NOMO-1 (cell line): ENCODE measurements around the gene SLC6A14.

Experiments
- DNase-seq, 2 experiments: peaks; one replicate each; lab custom pipeline; 2025; ENCODE audit not compliant: unreplicated experiment in 2 of 2; lab: John Stamatoyannopoulos, UW

SLC6A14 gene, protein sequence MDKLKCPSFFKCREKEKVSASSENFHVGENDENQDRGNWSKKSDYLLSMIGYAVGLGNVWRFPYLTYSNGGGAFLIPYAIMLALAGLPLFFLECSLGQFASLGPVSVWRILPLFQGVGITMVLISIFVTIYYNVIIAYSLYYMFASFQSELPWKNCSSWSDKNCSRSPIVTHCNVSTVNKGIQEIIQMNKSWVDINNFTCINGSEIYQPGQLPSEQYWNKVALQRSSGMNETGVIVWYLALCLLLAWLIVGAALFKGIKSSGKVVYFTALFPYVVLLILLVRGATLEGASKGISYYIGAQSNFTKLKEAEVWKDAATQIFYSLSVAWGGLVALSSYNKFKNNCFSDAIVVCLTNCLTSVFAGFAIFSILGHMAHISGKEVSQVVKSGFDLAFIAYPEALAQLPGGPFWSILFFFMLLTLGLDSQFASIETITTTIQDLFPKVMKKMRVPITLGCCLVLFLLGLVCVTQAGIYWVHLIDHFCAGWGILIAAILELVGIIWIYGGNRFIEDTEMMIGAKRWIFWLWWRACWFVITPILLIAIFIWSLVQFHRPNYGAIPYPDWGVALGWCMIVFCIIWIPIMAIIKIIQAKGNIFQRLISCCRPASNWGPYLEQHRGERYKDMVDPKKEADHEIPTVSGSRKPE

DNA sequence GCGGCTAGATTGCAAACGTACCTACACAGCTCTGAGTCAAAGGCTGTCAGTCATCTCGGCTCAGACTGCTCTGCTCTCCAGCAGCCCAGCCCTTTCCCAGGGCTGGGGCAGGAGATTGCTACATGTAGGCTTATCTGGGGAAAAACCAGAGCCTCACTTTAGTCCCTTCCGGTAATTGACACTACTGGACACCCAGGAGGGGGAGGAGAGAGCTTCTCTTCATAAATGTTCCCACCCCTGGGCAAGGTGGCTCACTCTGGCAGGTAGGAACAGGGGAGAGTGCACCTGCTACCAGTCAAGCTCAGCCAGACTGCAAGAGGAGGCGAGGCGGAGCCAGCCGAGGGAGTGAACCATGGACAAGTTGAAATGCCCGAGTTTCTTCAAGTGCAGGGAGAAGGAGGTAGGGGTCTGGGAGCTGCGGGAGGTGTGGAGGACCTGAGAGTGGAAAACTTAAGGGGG lies at the start of gene SLC6A14:
Gene SLC6A14, plus strand, starts transcription at position 249 of the 459 bp plus-strand sequence. Its CDS starts 104 bp downstream, at position 353.
- DNase-seq = no peak

DNA sequence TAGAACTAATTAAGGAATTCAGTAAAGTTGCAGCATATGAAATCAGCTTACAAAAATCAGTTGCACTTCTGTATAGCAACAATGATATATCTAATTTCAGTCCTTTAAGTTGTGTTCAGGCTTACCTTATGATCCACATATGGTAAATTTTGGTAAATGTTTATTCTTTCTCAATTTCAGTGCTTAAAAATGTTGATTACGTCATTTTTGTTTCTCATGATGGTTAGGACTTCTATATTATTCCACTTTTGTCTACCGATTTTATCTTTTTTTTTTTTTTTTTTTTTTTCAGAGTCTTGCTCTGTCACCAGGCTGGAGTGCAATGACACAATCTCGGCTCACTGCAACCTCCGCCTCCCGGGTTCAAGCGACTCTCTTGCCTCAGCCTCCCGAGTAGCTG lies 40.7 kb upstream of the SLC6A14 start:
- no peak for DNase-seq

DNA sequence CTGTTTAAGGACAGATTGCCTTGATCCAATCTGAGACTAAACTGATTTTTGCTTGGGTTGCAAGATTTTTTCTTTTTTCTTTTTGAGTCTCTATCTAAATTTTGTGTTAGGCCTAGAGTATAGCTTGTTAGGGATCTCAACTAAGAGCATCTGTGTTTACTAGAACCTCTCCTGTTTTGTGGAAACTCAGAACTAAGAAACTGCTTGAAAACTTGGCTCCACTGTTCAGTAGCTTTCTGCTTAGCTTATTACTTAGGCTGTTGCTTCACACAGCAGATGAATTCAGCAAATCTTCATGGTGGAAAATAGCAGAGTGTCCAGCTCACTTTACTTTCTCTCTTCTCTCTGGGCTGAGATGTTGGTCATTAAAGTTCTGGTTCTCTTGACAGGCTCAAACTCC lies 36.7 kb upstream of the SLC6A14 start:
- no peak for DNase-seq

DNA sequence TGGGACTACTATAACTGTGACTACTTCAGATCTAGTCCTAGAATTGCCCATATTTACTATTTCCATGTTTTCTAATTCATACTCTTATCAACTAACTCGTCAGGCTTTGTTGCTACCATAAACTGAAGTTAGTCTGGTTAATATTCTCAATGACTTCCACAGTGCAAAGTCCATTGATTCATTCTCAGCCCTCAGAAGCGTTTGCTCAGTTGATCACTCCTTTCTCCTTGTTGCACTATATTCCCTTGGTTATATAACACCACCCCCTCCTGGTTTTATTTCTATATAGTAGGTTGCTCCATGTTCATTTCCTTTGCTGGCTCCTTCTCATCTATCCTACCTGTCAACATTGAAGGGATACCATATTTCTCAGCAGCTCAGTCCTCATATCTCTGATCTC lies 27.2 kb upstream of the SLC6A14 start:
- DNase-seq = no peak

DNA sequence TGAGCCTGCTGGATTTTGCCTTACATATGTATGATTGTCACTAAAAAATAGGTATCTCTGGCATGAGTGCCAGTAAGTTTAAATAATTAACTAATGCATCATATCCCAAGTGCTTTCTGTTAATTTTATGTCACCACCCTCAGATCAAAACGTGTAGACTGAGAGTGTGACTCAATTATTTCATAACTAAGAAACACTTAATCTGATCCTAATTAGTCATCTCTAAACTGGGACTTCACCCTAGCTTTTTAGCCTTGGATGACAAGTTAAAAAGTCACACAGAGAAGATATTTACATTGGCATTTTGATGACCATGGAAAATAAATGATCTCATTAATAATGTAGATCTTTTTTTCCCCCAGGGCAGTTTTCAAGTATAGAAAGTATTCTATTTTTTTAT lies 23.1 kb upstream of the SLC6A14 start:
- no peak for DNase-seq

DNA sequence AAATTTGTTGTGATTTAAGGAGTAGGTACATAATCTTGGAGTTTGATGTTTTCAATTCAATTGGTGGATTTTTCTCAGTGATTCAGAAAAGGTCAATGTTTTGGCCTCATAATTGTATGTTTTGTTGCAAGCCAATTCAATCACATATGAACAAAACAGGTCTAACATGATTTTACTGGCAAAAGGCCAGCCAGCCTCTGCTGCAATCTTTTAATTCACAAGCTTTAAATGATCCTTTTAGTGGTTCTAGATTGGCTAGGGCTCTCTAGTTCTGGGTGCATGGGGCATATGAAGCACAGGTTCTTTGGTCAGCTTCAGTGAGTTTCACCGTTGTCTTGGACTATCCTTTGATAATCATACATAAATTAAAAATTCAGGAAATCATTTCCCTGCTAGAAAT lies 19.2 kb upstream of the SLC6A14 start:
- no peak for DNase-seq

DNA sequence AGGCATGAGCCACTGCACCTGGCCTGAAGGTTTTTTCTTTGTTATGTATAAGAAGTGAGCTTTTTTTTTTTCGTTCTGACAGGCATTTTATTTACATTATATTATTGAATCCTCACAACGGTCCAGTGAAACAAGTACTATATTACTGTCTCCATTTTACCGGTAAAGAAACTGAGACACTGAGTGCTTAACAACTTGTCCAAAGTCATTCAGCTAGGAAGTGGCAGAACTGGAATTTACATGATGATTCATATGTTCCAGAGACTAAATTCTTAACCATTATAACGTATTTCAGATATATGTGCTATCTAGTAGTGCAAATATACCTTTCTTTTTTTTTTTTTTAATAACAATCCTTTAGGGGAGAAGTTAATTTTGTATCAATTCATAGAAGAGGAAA lies 18.4 kb upstream of the SLC6A14 start:
- DNase-seq = no peak

DNA sequence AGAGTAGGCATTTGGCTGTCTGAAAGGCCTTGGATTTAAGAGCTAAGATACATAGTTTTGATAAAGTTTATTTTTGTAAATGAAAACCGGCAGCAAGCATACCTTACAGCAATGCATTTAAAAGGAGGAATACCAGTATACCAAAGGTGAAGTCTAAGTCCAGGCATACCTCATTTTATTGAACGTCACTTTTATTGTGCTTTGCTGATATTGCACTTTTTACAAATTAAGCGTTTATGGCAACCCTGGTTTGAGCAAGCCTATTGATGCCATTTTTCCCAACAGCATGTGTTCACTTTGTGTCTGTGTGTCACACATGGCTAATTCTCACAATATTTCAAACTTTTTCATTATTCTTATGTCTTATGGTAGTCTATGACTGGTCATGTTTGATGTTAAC lies 8.4 kb upstream of the SLC6A14 start:
- no peak for DNase-seq

DNA sequence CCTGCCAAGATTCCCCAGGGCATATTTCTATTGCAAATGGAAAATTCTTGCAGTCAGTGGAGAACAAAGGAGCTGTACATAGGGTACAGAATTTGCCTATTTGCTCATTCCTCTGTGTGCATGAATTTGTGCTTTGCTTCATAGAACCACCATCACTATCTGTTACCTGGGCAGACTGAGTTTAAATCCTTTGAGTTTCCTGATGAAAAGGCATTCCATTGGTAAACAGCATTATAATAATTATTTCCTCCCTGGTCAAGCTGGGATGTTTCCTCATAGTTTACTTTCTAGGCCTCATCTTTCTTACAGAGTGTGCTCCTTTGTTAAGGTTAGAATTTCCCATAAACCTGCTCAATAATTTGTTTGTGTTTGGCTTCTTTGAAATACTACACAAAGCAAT lies 809 bp upstream of the SLC6A14 start:
- no peak for DNase-seq

DNA sequence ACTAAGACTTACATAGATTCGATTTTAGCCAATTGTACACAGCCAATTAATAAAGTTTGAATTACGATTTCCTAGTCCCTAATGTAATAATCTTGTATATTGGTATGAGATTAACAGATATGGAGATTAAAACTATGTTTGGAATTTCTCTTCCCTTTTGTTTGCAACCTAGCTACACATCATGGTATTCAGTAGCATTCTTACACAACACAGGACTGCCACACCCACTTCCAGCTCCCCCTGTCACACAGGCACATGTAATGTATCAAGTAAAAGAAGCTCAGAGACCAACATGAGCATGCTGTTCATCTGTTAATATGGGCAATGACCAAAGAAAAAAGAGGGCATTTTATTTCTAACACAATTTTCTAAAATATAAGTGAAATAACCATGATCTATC lies 12.8 kb downstream of the SLC6A14 start:
- no peak for DNase-seq

DNA sequence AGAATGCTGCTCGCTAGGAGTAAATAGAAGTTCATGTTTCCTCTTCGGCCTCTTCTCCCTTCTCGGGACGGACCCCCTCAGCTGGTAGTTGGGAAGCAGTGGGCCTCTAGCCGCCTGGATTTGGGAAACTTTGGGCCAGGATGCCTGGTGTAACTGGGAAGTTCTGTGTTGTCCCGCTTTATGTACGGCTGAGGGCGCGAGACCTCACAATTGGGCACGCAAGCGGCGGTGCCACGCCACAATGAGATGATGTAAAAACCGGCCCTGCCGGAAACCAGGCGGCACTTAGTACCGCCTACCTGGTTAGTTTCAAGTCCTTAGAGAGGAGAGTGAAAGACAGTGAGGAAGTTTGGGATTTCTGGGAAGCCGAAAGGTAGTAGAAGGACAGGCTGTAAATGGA lies 26.4 kb downstream of the SLC6A14 start, which contains the start of gene CT83:
Gene CT83, minus strand, starts transcription at position 155 of the 400 bp plus-strand sequence. Its CDS starts 120 bp downstream, at position 35.
- no peak for DNase-seq

DNA sequence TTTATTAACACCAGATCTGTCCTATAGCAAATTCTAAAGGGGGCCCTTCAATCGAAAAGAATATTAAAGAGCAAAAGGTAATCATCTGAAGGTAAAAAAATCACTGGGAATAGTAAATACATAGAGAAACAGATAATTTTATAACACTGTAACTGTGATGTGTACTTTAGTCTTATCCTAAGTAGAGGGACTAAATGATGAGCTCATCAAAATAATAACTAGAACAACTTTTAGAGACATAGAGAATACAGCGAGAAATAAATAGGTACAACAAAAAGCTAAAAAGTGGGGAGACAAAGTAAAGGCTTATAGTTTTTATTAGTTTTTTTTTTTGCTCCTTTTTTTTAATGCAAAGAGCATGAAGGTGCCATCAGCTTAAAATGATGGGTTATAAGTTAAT lies 43.7 kb downstream of the SLC6A14 start:
- no peak for DNase-seq

DNA sequence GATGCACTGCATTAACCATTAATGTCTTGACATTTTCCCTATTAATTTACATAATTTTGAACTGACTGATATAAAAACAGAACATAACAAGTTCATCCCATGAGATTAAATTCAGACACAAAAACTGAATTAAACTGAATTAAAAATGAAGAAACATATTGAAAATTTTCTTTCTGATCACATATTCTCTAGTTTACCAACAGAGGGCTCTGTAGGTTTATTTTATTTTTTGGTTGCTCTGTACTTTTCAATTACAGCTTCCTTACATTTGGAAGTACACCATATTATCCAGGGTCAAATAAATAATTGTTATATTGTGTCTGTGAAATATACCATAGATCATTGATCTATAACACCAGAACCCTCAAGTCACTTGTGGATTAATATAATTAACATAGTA lies 53.7 kb downstream of the SLC6A14 start:
- DNase-seq = peak in 1 of 2 experiments; percentile 3

DNA sequence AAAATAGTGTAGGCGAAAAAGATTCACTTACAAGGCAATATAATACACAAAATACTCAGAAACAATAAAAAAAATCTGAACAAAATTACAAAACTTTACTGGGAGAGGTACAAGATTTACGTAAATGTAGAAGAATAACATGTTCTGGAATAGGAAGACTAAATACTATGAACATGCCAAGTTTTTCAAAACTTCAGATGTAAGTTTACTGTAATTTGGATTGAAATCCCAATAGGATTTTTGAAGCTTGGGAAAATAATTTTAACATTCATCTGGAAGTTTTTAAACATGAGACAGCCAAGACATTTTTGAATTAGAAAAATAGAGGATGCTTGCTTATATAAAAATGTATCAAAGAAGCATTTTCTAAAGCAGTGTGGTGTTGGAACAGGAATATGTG lies 56.9 kb downstream of the SLC6A14 start:
- no peak for DNase-seq

DNA sequence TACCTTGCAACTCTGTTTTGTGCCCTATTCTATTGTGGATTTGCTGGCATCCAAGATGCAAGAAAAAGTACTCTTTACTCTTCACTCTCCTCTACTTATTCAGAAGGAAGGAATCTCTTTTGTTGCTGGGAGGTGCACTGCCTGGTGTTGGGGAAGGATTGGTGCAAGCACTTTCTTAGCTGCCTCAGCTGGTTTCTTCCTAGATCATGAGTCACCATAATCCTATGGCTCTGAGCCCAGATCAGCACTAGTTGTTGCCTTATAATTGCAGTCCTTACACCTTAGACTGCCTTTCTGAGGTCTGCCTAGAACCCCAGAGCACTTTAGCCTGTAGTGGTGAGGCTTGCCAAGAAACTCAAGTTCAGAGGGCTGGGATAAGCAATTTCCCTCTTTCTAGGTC lies 63.4 kb downstream of the SLC6A14 start:
- no peak for DNase-seq
